HepG2 (cell line): ENCODE results near the gene NDFIP2. TPM values are rescaled to one million over a fixed set of nuclear protein-coding genes. Genes with fewer than 3 reads are reported as not detected.

ENCODE experiments used
- ATAC-seq: fragments of 200-7000 bp; cut with Tn5 transposase; 3 replicates; pipeline ENCODE4 v1.9.1; 2020; ENCODE audit warnings: mild to moderate bottlenecking, moderate library complexity
- BruUV-seq: library from RNA; stranded (reverse); fragments of 400-500 nt; replicated peaks from 2 replicates; lab custom pipeline; 2021; lab: Mats Ljungman, UMichigan
- CTCF ChIA-PET: fragments of 300-600 bp; formaldehyde crosslinking; extraction: SDS; loops from one replicate; lab custom pipeline; 2021; ENCODE audit warnings: low total read pairs, inconsistent platforms, low intra/inter-chr PET ratio; lab: Yijun Ruan, JAX
- POLR2A ChIA-PET: fragments of 350-600 bp; sonication (Branson Sonifier 250); formaldehyde crosslinking; loops from one replicate; lab custom pipeline; 2020; ENCODE audit warnings: antibody characterized with exemption, inconsistent platforms; lab: Yijun Ruan, JAX
- DNase-seq: peaks from one replicate; pipeline ENCODE4 v3.0.0-alpha.2; 2015; ENCODE audit warnings: low spot score
- FAIRE-seq: peaks from 3 replicates; lab custom pipeline; 2011; peaks lifted over from hg19 to GRCh38; lab: Jason Lieb, UNC
- H2AFZ ChIP-seq: one replicate; pipeline ENCODE4 v1.6.1; 2011; ENCODE audit warnings: low read length, inconsistent platforms
- H3K27ac ChIP-seq: fragments of 300-600 bp; 3 replicates; pipeline ENCODE4 v1.8.0; 2011; ENCODE audit warnings: mixed run types, mild to moderate bottlenecking, mixed read lengths, low read length, inconsistent platforms; ENCODE audit not compliant: insufficient read depth; ENCODE audit errors: extremely low read length
- H3K27me3 ChIP-seq, 2 experiments: fragments of 200-600 bp in 1 of 2; 2 replicates in 1 of 2; 3 replicates in 1 of 2; pipeline versions ENCODE4 v1.6.0 to v1.8.0; 2011; ENCODE audit warnings: low read length in 2 of 2, mild to moderate bottlenecking in 2 of 2, moderate library complexity in 2 of 2, inconsistent platforms in 1 of 2; ENCODE audit not compliant: insufficient read depth in 2 of 2, control insufficient read depth in 1 of 2
- H3K36me3 ChIP-seq, 2 experiments: fragments of 200-600 bp in 1 of 2; replicated peaks in 1 of 2; 2 replicates in 1 of 2; 3 replicates in 1 of 2; pipeline versions ENCODE4 v1.5.1 to v1.8.0; 2011; ENCODE audit warnings: low read length in 2 of 2, inconsistent platforms in 1 of 2; ENCODE audit not compliant: insufficient read depth in 2 of 2, control insufficient read depth in 1 of 2
- H3K4me1 ChIP-seq: 2 replicates; pipeline ENCODE4 v1.5.1; 2012; ENCODE audit warnings: low read length, inconsistent platforms; ENCODE audit not compliant: insufficient read depth
- H3K4me2 ChIP-seq: 2 replicates; pipeline ENCODE4 v1.6.0; 2011; ENCODE audit warnings: low read depth, low read length, inconsistent platforms
- H3K4me3 ChIP-seq, 3 experiments: fragments of 200-600 bp in 1 of 3; sonication (generic), shearing (Covaris generic) in 1 of 3; replicated peaks in 1 of 3; 2 replicates each; pipeline ENCODE4 v1.5.1; 2011 to 2016; ENCODE audit warnings: low read length in 3 of 3, inconsistent platforms in 2 of 3, low read depth in 2 of 3, mild to moderate bottlenecking in 2 of 3, control low read depth in 1 of 3, mixed read lengths in 1 of 3; ENCODE audit not compliant: insufficient read depth in 1 of 3
- H3K79me2 ChIP-seq: one replicate; pipeline ENCODE4 v1.6.1; 2011; ENCODE audit warnings: low read length, inconsistent platforms; ENCODE audit not compliant: insufficient read depth
- H3K9ac ChIP-seq: 2 replicates; pipeline ENCODE4 v1.6.0; 2011; ENCODE audit warnings: mild to moderate bottlenecking, low read depth, low read length, inconsistent platforms; ENCODE audit not compliant: insufficient read depth
- H3K9me3 ChIP-seq: 2 replicates; pipeline ENCODE4 v1.5.1; 2012; ENCODE audit warnings: mild to moderate bottlenecking, low read length
- H4K20me1 ChIP-seq: 2 replicates; pipeline ENCODE4 v1.6.0; 2011; ENCODE audit warnings: inconsistent platforms, mild to moderate bottlenecking, low read length, moderate library complexity; ENCODE audit not compliant: insufficient read depth
- IKZF4 ChIP-seq: sonication (generic); formaldehyde crosslinking; IDR thresholded peaks from 2 replicates; pipeline ENCODE4 v1.5.1; 2020; ENCODE audit warnings: borderline replicate concordance, mild to moderate bottlenecking, low read depth, missing genetic modification reagents; ENCODE audit errors: not compliant biosample characterization
- NFATC3 ChIP-seq: sonication (generic); formaldehyde crosslinking; IDR thresholded peaks from 2 replicates; pipeline ENCODE4 v1.5.1; 2020; ENCODE audit warnings: mild to moderate bottlenecking, missing genetic modification reagents
- RAD51 ChIP-seq: fragments of 450-650 bp; IDR thresholded peaks from 2 replicates; pipeline ENCODE4 v1.6.1; 2016; ENCODE audit warnings: borderline replicate concordance
- RARA ChIP-seq: IDR thresholded peaks from 2 replicates; pipeline ENCODE4 v1.6.1; 2016; ENCODE audit warnings: missing genetic modification reagents, missing compliant biosample characterization
- U2AF2 ChIP-seq: fragments of 200-400 bp; formaldehyde crosslinking; IDR thresholded peaks from 2 replicates; pipeline ENCODE4 v1.6.1; 2017; ENCODE audit warnings: low read depth, mild to moderate bottlenecking, low read length
- ZEB1 ChIP-seq: IDR thresholded peaks from 2 replicates; pipeline ENCODE4 v1.6.1; 2012; ENCODE audit warnings: mild to moderate bottlenecking, low read depth, inconsistent platforms; ENCODE audit not compliant: insufficient replicate concordance
- ZNF142 ChIP-seq: sonication (generic); formaldehyde crosslinking; IDR thresholded peaks from 2 replicates; pipeline ENCODE4 v1.4.0; 2020; ENCODE audit warnings: missing genetic modification reagents
- WGBS: methylation state at CpG from one replicate; pipeline ENCODE4 v1.1.6; 2017; ENCODE audit warnings: low lambda C conversion rate; 5-methylcytosine and 5-hydroxymethylcytosine counted together
- in situ Hi-C: cut with HindIII; loops from 2 replicates; pipeline ENCODE4 v1.10.0; 2017; ENCODE audit warnings: low pct_unique_long_range_greater_than_20kb; ENCODE audit not compliant: extremely low pct_ligation_motif_present
- intact Hi-C: fragments of 100-400 bp; cut with micrococcal nuclease; formaldehyde crosslinking; loops from one replicate; pipeline ENCODE4 v1.10.0; 2022; ENCODE audit not compliant: unreplicated experiment
- polyA plus RNA-seq, 8 experiments: library from polyadenylated mRNA; depleted of rRNA in 3 of 8; stranded (reverse) in 7 of 8; unstranded in 1 of 8; fragments of >200 nt; fragmentation: Illumina TruSeq in 4 of 8; extraction: Trizol in 4 of 8; gene quantifications; 2 replicates each; pipeline versions ENCODE4 v1.2.1 to v1.2.3, GENCODE V29; 2011 to 2016; ENCODE audit warnings: low read depth in 4 of 8, missing spikeins in 1 of 8, mixed read lengths in 1 of 8; ENCODE audit not compliant: insufficient read depth in 1 of 8
- total RNA-seq, 5 experiments: library from RNA; depleted of rRNA; stranded (reverse); fragments of >200 nt; fragmentation: Illumina TruSeq; extraction: Trizol; gene quantifications; 2 replicates each; pipeline ENCODE4 v1.2.3, GENCODE V29; 2016; ENCODE audit warnings: low read depth in 1 of 5

NDFIP2 gene
- total and polyA plus RNA-seq, 2 of the 13 experiments (the other 11 are each of a cell fraction or from before 2014, with no cell fraction given), result 23.2 to 32.0 TPM

DNA sequence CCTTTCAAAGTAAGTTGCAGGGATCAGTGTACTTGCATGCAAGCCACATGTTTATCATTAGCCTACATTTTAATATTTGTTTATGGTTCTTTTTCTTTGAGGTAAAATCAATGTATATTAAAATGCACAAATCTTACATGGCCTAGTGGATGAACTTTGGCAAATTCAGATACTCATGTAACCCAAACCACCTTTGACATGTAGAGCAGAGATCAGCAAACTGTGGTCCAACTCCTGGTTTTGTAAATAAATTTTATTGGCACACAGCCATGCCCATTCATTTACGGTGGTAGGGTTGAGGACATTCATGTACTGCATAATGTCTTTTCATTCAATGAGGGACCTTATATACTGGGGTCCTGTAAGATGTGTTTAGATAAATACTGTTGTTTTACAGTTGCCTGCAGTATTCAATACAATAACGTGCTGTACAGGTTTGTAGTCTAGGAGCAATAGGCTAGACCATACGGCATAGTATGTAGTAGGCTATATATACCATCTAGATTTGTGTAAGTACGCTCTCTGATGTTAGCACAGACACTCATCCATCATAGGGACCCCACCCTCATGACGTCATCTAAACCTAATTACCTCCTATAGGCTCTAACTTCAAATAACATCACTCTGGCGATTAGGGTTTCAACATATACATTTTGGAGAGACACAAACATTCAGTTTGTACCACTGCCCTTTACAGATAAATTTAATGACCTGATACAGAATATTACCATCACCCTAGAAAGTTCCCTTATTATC lies 5.7 kb downstream of the NDFIP2 start:
- no peaks in the 10 kb centered on the region; a peak in 1 of 5 replicates for H3K27me3 ChIP-seq
- DNase-seq (no peak), ATAC-seq (no peak), FAIRE-seq (no peak)
- POLR2A ChIA-PET, result no interaction called here
- 94% methylated on average over 6 of the region's 6 CpGs for WGBS
- peaks cover 55% of the 10 kb centered on the region for H3K4me1 ChIP-seq
- no peak overlapping the region for H3K27ac ChIP-seq
- TF ChIP-seq IKZF4 (CRISPR knock-in tag) (no peak), ZEB1 (no peak), RAD51 (no peak), U2AF2 (no peak), RARA (peak; percentile 16; the same call in 1 of the 2 replicates), NFATC3 (CRISPR knock-in tag) (no peak), ZNF142 (CRISPR knock-in tag) (no peak)
- peaks cover 5% of the 10 kb centered on the region; the same call in 1 of the 2 replicates for H4K20me1 ChIP-seq
- peaks cover 77% of the 10 kb centered on the region for H3K79me2 ChIP-seq
- in situ Hi-C loops (no loop called here), intact Hi-C loops (no loop called here)
- no peak overlapping the region for H3K4me2 ChIP-seq
- CTCF ChIA-PET, result no interaction called here
- H3K4me3 ChIP-seq, result no peak overlapping the region
- H3K36me3 ChIP-seq, result no peaks in the 10 kb centered on the region
- H3K9ac ChIP-seq, result no peak overlapping the region
- no peaks in the 10 kb centered on the region for H3K9me3 ChIP-seq
- H2AFZ ChIP-seq, result no peak overlapping the region
- no TSS peak for BruUV-seq
